Endothelial cell of umbilical vein (primary cell): ENCODE measurements around the gene TRAF1. TPM values are rescaled to one million over a fixed set of nuclear protein-coding genes. Genes with fewer than 3 reads are reported as not detected.

ENCODE experiments used
- BruUV-seq: library from RNA; stranded (reverse); fragments of 400-500 nt; replicated peaks from 2 replicates; lab custom pipeline; 2021; lab: Mats Ljungman, UMichigan
- CTCF ChIA-PET: fragments of 300-600, 350-600 bp; sonication (Branson Sonifier 250); formaldehyde crosslinking; loops from one replicate; lab custom pipeline; 2021; ENCODE audit warnings: antibody characterized with exemption, inconsistent platforms; lab: Charles Lee
- POLR2A ChIA-PET: fragments of 300-600, 350-600 bp; sonication (Branson Sonifier 250); formaldehyde crosslinking; loops from one replicate; lab custom pipeline; 2021; ENCODE audit warnings: antibody characterized with exemption, inconsistent platforms; lab: Charles Lee
- DNase-seq: peaks from one replicate; pipeline ENCODE4 v3.0.0-alpha.2; 2011; ENCODE audit warnings: low read depth, low spot score
- FAIRE-seq: peaks from 2 replicates; lab custom pipeline; 2011; peaks lifted over from hg19 to GRCh38; lab: Jason Lieb, UNC
- H2AFZ ChIP-seq: 2 replicates; pipeline ENCODE4 v1.6.0; 2012; ENCODE audit warnings: low read depth, low read length, control low read depth, inconsistent platforms
- H3K27ac ChIP-seq: 2 replicates; pipeline ENCODE4 v1.5.1; 2011; ENCODE audit warnings: low read depth, mild to moderate bottlenecking, control low read depth, low read length, moderate library complexity; ENCODE audit not compliant: insufficient read depth
- H3K27me3 ChIP-seq, 2 experiments: 2 replicates each; pipeline versions ENCODE4 v1.6.0 to v1.6.1; 2011; ENCODE audit warnings: low read length in 2 of 2, mixed read lengths in 1 of 2; ENCODE audit not compliant: control insufficient read depth in 2 of 2, insufficient read depth in 2 of 2
- H3K36me3 ChIP-seq, 2 experiments: 2 replicates in 1 of 2; 3 replicates in 1 of 2; pipeline ENCODE4 v1.5.1; 2011; ENCODE audit warnings: low read length in 2 of 2, mild to moderate bottlenecking in 1 of 2, moderate library complexity in 1 of 2; ENCODE audit not compliant: control insufficient read depth in 2 of 2, insufficient read depth in 2 of 2; ENCODE audit errors: extremely low read depth in 1 of 2
- H3K4me1 ChIP-seq: 3 replicates; pipeline ENCODE4 v1.5.1; 2011; ENCODE audit warnings: mild to moderate bottlenecking, low read length; ENCODE audit not compliant: control insufficient read depth, insufficient read depth; ENCODE audit errors: extremely low read depth
- H3K4me2 ChIP-seq: 2 replicates; pipeline ENCODE4 v1.6.1; 2011; ENCODE audit warnings: low read length, control low read depth, mixed read lengths; ENCODE audit not compliant: insufficient read depth
- H3K4me3 ChIP-seq, 3 experiments: fragments of 200-600 bp in 1 of 3; sonication (generic), shearing (Covaris generic) in 1 of 3; replicated peaks in 1 of 3; 2 replicates each; pipeline ENCODE4 v1.5.1; 2011 to 2016; ENCODE audit warnings: control low read depth in 3 of 3, low read length in 3 of 3, mild to moderate bottlenecking in 2 of 3, inconsistent platforms in 1 of 3, low read depth in 1 of 3, moderate library complexity in 1 of 3; ENCODE audit not compliant: insufficient read depth in 1 of 3
- H3K79me2 ChIP-seq: 2 replicates; pipeline ENCODE4 v1.6.0; 2012; ENCODE audit warnings: low read length, inconsistent platforms; ENCODE audit not compliant: control insufficient read depth, insufficient read depth
- H3K9ac ChIP-seq: replicated peaks from 2 replicates; pipeline ENCODE3; 2011; ENCODE audit warnings: low read length, control low read depth; ENCODE audit not compliant: insufficient read depth; ENCODE audit errors: extremely low read depth
- H3K9me1 ChIP-seq: replicated peaks from 3 replicates; pipeline ENCODE4 v1.6.0; 2011; ENCODE audit warnings: mild to moderate bottlenecking, low read length; ENCODE audit not compliant: control insufficient read depth, insufficient read depth; ENCODE audit errors: extremely low read depth
- H3K9me3 ChIP-seq: replicated peaks from 2 replicates; pipeline ENCODE4 v1.5.1; 2012; ENCODE audit warnings: low read length, inconsistent platforms; ENCODE audit not compliant: control insufficient read depth, insufficient read depth
- H4K20me1 ChIP-seq: replicated peaks from 2 replicates; pipeline ENCODE3; 2011; ENCODE audit warnings: mild to moderate bottlenecking, low read length; ENCODE audit not compliant: control insufficient read depth, insufficient read depth; ENCODE audit errors: extremely low read depth
- EZH2 ChIP-seq: IDR thresholded peaks from 2 replicates; pipeline ENCODE4 v1.6.1; 2012; ENCODE audit warnings: borderline replicate concordance, low read depth, mild to moderate bottlenecking, moderate library complexity, low read length, inconsistent platforms; ENCODE audit not compliant: severe bottlenecking
- FOS ChIP-seq: IDR thresholded peaks from 2 replicates; pipeline ENCODE4 v1.6.1; 2011; ENCODE audit warnings: mild to moderate bottlenecking, low read length, moderate library complexity, borderline replicate concordance; ENCODE audit not compliant: insufficient read depth
- GATA2 ChIP-seq: IDR thresholded peaks from 2 replicates; pipeline ENCODE4 v1.7.0; 2011; ENCODE audit warnings: low read depth, mild to moderate bottlenecking, moderate library complexity, mixed read lengths, low read length; ENCODE audit not compliant: insufficient read length, insufficient read depth
- JUN ChIP-seq: IDR thresholded peaks from 2 replicates; pipeline ENCODE4 v1.6.1; 2011; ENCODE audit warnings: borderline replicate concordance, low read depth; ENCODE audit not compliant: insufficient read length, insufficient read depth
- MYC ChIP-seq: IDR thresholded peaks from one replicate; pipeline ENCODE4 v1.6.1; 2011; ENCODE audit warnings: mild to moderate bottlenecking, low read depth, low read length
- POLR2A ChIP-seq: IDR thresholded peaks from 2 replicates; pipeline ENCODE4 v1.6.1; 2012; ENCODE audit warnings: low read depth, mild to moderate bottlenecking, control low read depth, low read length
- POLR2AphosphoS5 ChIP-seq: IDR thresholded peaks from 2 replicates; pipeline ENCODE4 v1.6.1; 2012; ENCODE audit warnings: low read depth, mild to moderate bottlenecking, control low read depth, low read length, moderate library complexity; ENCODE audit not compliant: insufficient read depth
- dilution Hi-C: fragments of 300-500 bp; cut with MboI; formaldehyde crosslinking; loops from one replicate; pipeline ENCODE4 v1.15.0; 2019; ENCODE audit warnings: low sequenced_read_pairs; ENCODE audit not compliant: extremely low pct_ligation_motif_present
- intact Hi-C: fragments of 100-400 bp; cut with micrococcal nuclease; formaldehyde crosslinking; loops from one replicate; pipeline ENCODE4 v1.10.0; 2022
- polyA plus RNA-seq, 4 experiments: library from polyadenylated mRNA; depleted of rRNA in 3 of 4; stranded (reverse) in 3 of 4; unstranded in 1 of 4; fragments of >200 nt; gene quantifications; 2 replicates each; pipeline versions ENCODE4 v1.2.1 to v1.2.3, GENCODE V29; 2011 to 2012; ENCODE audit warnings: missing spikeins in 1 of 4
- total RNA-seq: library from RNA; stranded (reverse); gene quantifications from 2 replicates; pipeline ENCODE4 v1.2.3, GENCODE V29; 2021
- TF ChIP-seq, protein P1 (sequence below): IDR thresholded peaks from 2 replicates; pipeline ENCODE4 v1.6.1; 2011; ENCODE audit not compliant: insufficient read depth, insufficient read length
- TF ChIP-seq, protein P2 (sequence below), 2 donors: IDR thresholded peaks; 1 replicate in 1 of 2; 2 replicates in 1 of 2; pipeline ENCODE4 v1.5.1; 2011; ENCODE audit warnings: low read length in 2 of 2, mild to moderate bottlenecking in 2 of 2, moderate library complexity in 2 of 2, control low read depth in 1 of 2, inconsistent platforms in 1 of 2, low read depth in 1 of 2; ENCODE audit not compliant: insufficient read depth in 1 of 2; ENCODE audit errors: extremely low read depth in 1 of 2

TRAF1 gene
- total and polyA plus RNA-seq, 2 donors (not counting 3 experiments of a cell fraction or from before 2014, with no cell fraction given), result 2.0 to 2.6 TPM

DNA sequence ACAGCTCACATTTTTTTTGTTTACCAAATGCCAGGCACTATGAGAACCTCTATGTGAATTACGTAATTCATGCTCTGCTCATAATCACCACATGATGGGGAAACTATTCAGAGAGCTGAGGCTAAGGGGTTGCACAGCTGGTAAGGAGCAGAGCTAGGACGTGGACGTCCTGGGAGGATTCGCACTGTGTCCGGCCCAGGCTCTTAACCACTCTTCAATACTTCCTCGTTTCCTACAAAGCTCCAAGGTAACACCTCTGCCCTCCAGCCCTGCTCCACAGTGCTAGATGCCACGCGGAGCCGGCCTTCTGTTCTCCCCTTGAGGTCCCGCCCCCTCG is 58.3 kb downstream of the TRAF1 start:
- Histone ChIP-seq H3K27me3 (no peaks in the 10 kb centered on the region), H3K36me3 (peaks cover 20 to 24% of the 10 kb centered on the region in 2 experiments), H3K4me3 (peak overlapping the region in 1 of 3 experiments; percentile 44), H3K4me1 (peaks cover 13% of the 10 kb centered on the region), H4K20me1 (no peaks in the 10 kb centered on the region), H3K9me1 (no peaks in the 10 kb centered on the region), H3K27ac (no peak overlapping the region), H2AFZ (peak overlapping the region; percentile 36), H3K4me2 (peak overlapping the region; percentile 37), H3K79me2 (peaks cover 2% of the 10 kb centered on the region), H3K9me3 (no peaks in the 10 kb centered on the region), H3K9ac (no peak overlapping the region)
- POLR2A ChIA-PET, result interaction anchor here (0.5 to 0.7 kb wide), 2 partner anchors 15 to 167 kb away, joined by 3 to 6 read pairs; no protein-coding TSS in a partner anchor
- no TSS peak for BruUV-seq
- dilution Hi-C loops (no loop called here), intact Hi-C loops (loop anchor here (1.0 to 2.0 kb wide), 5 partner anchors 8 to 206 kb away; partner anchors contain the start of genes CNTRL and FBXW2)
- no peak for TF ChIP-seq JUN
- no peak for TF ChIP-seq EZH2
- TF ChIP-seq MYC, result no peak
- no peak for TF ChIP-seq FOS
- no peak for TF ChIP-seq POLR2AphosphoS5
- no peak for TF ChIP-seq POLR2A
- CTCF ChIA-PET, result interaction anchor here (0.9 to 5.6 kb wide), 7 partner anchors 10 to 192 kb away, joined by 3 to 38 read pairs (median 4); no protein-coding TSS in a partner anchor
- FAIRE-seq (peak; percentile 56), DNase-seq (no peak)

DNA sequence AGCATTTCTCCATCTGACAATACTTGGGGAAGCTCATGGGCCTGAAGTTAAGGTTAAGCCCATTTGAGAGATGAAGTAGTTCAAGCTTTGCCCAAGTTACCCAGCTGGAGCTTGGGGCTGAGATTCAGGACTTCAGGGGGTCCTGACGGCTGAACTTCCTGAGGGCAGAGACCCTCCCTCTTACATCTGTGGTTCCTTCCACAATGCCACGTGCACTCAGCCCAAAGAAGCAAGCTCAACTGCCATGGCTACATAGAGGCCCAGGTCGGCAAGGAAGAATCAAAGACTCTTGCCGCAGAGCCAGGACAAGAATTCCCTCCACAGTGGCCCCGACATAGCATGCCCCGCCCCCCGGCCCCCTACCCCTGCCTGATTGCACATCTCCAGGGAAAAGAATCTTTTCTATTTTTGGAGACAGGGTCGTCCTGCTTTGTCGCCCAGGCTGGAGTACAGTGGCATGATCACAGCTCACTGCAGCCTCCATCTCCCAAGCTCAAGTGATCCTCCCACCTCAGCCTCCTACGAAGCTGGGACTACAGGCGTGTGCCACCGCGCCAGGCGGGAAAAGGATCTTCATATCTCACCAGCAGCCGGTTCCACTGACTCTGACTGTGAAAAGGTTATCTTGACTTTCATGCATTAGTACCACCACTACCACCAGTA is 58.8 kb downstream of the TRAF1 start:
- peaks cover 2% of the 10 kb centered on the region for H3K79me2 ChIP-seq
- no peak for TF ChIP-seq FOS
- TF ChIP-seq JUN, result no peak
- no peak for TF ChIP-seq GATA2
- TF ChIP-seq, protein P1, sequence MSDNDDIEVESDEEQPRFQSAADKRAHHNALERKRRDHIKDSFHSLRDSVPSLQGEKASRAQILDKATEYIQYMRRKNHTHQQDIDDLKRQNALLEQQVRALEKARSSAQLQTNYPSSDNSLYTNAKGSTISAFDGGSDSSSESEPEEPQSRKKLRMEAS, result no peak
- TF ChIP-seq POLR2AphosphoS5, result no peak
- no peak for TF ChIP-seq POLR2A
- TF ChIP-seq, protein P2, sequence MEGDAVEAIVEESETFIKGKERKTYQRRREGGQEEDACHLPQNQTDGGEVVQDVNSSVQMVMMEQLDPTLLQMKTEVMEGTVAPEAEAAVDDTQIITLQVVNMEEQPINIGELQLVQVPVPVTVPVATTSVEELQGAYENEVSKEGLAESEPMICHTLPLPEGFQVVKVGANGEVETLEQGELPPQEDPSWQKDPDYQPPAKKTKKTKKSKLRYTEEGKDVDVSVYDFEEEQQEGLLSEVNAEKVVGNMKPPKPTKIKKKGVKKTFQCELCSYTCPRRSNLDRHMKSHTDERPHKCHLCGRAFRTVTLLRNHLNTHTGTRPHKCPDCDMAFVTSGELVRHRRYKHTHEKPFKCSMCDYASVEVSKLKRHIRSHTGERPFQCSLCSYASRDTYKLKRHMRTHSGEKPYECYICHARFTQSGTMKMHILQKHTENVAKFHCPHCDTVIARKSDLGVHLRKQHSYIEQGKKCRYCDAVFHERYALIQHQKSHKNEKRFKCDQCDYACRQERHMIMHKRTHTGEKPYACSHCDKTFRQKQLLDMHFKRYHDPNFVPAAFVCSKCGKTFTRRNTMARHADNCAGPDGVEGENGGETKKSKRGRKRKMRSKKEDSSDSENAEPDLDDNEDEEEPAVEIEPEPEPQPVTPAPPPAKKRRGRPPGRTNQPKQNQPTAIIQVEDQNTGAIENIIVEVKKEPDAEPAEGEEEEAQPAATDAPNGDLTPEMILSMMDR (IDR thresholded peaks at IDR 0.05; ENCODE audit: extremely low read depth in 1 of 2, insufficient read depth in 1 of 2, low read depth in 1 of 2, low read length in 2 of 2), result no peak
- no peak for TF ChIP-seq EZH2
- TF ChIP-seq MYC, result no peak
- dilution Hi-C loops (no loop called here), intact Hi-C loops (loop anchor here (1.0 to 2.0 kb wide), 5 partner anchors 8 to 207 kb away; partner anchors contain the start of genes CNTRL and FBXW2)
- H4K20me1 ChIP-seq, result no peaks in the 10 kb centered on the region
- no peaks in the 10 kb centered on the region for H3K9me3 ChIP-seq
- no peak overlapping the region for H3K27ac ChIP-seq
- H3K4me3 ChIP-seq, result no peak overlapping the region
- H3K4me2 ChIP-seq, result no peak overlapping the region
- no peak overlapping the region for H3K9ac ChIP-seq
- no peak for FAIRE-seq
- no peak for DNase-seq
- peaks cover 13% of the 10 kb centered on the region for H3K4me1 ChIP-seq
- ChIA-PET CTCF (interaction anchor here (0.9 to 5.6 kb wide), 6 partner anchors 10 to 192 kb away, joined by 3 to 38 read pairs (median 4); no protein-coding TSS in a partner anchor), POLR2A (interaction anchor here (0.7 kb wide), 1 partner anchor 167 kb away, joined by 6 read pairs; no protein-coding TSS in a partner anchor)
- H3K36me3 ChIP-seq, result peaks cover 23% of the 10 kb centered on the region in 2 experiments
- BruUV-seq, result no TSS peak
- H3K27me3 ChIP-seq, result no peaks in the 10 kb centered on the region
- H2AFZ ChIP-seq, result no peak overlapping the region
- H3K9me1 ChIP-seq, result no peaks in the 10 kb centered on the region
